IPS-15b (cell line): ENCODE measurements around the gene ZNF653.

Experiments
- H3K27me3 ChIP-seq: one replicate; pipeline ENCODE4 v1.6.1; 2013; ENCODE audit warnings: low read length; ENCODE audit not compliant: control insufficient read depth, insufficient read depth
- H3K36me3 ChIP-seq: one replicate; pipeline ENCODE4 v1.6.1; 2013; ENCODE audit warnings: low read length; ENCODE audit not compliant: control insufficient read depth, insufficient read depth
- H3K4me1 ChIP-seq: one replicate; pipeline ENCODE4 v1.6.1; 2013; ENCODE audit warnings: mild to moderate bottlenecking, low read length; ENCODE audit not compliant: control insufficient read depth, insufficient read depth
- H3K4me3 ChIP-seq: one replicate; pipeline ENCODE4 v1.5.1; 2013; ENCODE audit warnings: low read depth, low read length
- H3K9ac ChIP-seq: one replicate; pipeline ENCODE4 v1.6.1; 2013; ENCODE audit warnings: low read depth, mild to moderate bottlenecking, low read length
- H3K9me3 ChIP-seq: one replicate; pipeline ENCODE4 v1.6.1; 2013; ENCODE audit warnings: mild to moderate bottlenecking, low read length; ENCODE audit not compliant: control insufficient read depth, insufficient read depth

The ZNF653 gene

DNA sequence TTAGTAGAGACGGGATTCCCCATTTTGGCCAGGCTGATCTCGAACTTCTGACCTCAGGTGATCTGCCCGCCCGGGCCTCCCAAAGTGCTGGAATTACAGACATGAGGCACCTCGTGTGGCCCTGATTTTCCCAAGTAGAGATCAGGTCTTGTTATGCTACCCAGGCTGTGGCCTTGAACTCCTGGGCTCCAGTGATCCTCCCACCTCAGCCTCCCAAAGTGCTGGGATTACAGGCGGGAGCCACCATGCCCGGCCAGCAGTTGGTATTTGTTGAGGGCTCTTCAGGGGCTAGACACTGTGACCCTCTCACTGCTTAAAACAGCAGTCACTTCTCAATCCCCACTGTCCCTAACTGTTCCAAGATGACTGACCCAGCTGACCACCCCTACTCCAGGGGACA lies 16.3 kb downstream of the ZNF653 start:
- H3K36me3 ChIP-seq, result peaks cover 6% of the 10 kb centered on the region
- H3K4me3 ChIP-seq, result no peak overlapping the region
- H3K9me3 ChIP-seq, result no peaks in the 10 kb centered on the region
- H3K27me3 ChIP-seq, result no peaks in the 10 kb centered on the region
- no peak overlapping the region for H3K9ac ChIP-seq
- H3K4me1 ChIP-seq, result no peaks in the 10 kb centered on the region

DNA sequence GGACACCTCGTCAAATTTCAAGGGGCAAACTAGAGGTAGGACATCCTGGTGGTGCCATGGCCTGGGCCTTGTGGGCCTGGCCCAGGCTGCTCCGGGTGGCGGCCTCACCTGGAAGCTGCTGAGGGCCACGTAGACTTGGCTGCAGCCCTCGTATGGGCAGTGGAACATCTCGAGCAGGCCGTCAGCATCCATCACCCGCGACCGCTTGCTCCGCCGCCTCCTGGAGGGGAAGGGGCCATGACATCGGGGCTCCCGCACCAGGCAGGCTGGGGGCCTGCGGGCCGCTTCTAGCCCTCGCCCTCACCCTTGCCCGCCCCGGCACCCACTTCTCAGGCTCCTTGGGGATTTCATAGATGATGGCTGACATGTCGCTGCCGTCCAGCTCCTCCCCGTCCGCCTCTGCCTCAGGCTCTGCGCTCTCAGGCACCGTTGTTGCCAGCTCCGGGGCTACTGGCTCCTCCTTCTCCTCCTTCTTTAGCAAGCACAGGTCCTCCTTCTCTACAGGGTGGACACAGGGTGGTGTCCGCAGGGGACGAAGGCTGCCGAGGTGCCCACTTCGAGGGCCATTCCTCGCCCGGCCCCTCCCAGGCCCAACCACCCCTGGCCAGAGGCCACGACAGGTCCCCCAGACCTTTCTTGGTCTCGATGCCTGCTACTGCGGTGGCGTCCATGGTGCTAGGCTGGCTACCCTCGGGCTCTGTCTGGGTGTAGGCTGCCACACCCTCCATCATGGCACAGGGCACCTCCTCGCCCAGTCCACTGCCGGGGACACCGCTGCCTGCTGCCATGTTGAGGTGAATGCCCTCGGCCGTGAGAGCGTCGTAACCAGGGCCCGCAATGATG lies 18.8 kb downstream of the ZNF653 start:
- Histone ChIP-seq H3K36me3 (no peaks in the 10 kb centered on the region), H3K9me3 (no peaks in the 10 kb centered on the region), H3K9ac (no peak overlapping the region), H3K4me1 (no peaks in the 10 kb centered on the region), H3K27me3 (peaks cover 7% of the 10 kb centered on the region), H3K4me3 (no peak overlapping the region)

DNA sequence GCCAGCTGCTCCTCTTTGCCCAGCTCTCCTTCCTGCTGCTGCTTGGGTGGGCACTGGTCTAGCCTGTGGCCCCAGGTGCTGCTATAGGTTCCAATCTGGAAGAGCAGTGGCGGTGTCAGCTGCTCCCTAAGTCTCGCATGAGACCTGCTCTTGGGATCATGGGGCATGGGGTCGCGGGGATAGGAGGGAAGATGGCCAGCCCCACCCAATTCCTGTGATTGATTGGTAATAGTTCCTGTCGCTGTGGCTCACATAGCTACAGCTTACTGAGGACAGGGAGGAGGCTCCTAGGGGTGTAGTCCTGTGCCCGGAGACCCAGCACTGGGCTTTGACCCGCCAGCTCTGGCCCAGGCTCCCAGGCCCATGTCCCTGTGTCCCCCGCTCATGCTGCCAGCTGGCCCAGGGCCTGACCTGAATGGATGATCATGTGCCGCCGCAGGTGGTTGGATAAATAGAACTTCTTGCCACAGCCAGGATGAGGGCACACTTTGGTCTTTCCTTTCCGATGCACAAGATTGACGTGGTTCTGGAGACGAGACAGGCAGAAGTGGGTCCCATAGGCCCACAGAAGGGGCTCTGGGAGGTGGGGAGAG lies 20.3 kb downstream of the ZNF653 start:
- Histone ChIP-seq H3K4me3 (no peak overlapping the region), H3K9ac (no peak overlapping the region), H3K9me3 (no peaks in the 10 kb centered on the region), H3K27me3 (peaks cover 17% of the 10 kb centered on the region), H3K36me3 (no peaks in the 10 kb centered on the region), H3K4me1 (no peaks in the 10 kb centered on the region)

DNA sequence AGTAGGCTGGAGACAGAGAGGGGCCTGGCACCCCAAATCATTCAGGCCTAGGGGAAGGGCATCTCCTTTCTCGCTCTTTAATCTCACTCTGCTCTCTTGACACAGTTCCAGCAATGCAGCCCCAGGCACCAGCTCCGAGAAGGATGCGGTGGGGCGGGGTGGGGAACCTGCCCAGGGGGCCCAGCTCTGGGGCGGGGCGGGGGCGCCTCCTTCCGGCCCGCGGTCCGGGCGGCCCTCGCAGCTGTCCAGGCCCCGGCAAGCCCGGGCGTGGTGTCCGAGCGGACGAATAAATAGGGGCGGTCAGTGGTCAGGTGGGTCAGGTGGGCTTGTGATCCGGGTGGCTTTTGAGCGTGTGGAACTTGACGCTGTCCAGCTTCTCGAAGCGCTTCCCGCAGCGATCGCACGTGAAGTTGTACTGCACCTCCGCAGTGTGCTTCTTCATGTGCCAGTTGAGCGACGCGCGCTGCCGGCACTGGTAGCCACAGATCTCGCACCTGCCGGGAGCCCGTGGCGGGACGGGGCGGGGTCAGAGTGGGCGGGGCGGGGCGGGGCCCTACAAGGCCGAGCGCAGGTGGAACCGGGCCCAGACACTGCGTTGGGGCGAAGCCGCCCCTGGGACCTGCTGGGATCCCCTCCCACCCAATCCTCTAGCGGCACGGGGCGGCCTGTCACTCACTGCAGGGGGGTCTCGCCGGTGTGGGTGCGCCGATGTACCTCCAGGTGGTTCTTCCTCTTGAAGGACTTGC lies 22.1 kb downstream of the ZNF653 start:
- H3K4me1 ChIP-seq, result no peaks in the 10 kb centered on the region
- H3K9me3 ChIP-seq, result no peaks in the 10 kb centered on the region
- peak overlapping the region; percentile 18 for H3K4me3 ChIP-seq
- no peak overlapping the region for H3K9ac ChIP-seq
- H3K36me3 ChIP-seq, result no peaks in the 10 kb centered on the region
- H3K27me3 ChIP-seq, result peaks cover 23% of the 10 kb centered on the region

DNA sequence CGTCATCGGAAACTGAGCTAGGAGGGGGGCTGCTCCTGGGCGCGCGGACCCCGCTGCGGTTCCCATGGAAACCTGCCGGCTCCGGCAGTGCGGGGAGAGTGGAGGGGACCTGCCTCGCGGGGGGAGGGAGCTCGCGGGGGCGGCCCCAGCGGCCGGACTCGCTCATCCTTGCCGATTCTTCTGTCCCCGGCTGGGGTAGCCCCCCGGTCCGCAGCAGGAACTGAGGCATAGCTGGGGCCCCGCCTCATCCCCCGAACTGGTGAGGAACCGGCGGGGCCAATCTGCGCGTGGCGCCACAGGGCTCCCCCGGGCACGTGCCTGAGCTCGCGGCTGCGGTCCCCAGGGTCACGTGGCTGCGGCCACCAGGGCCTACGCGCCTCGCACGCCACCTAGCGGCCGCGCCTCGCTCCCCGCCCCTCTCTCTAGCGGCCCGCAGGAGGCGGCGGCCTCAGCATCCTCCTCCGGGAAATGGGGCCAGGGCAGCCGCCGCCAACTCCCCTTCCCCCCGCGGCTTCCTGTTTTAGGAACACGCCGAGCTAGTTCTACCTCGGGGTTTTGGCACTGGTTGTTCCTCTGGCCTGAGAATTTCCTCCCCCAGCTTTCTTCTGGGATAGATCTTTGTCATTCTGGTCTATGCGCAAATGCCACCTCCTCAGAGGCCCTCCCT lies 23.1 kb downstream of the ZNF653 start:
- Histone ChIP-seq H3K4me3 (peak overlapping the region; percentile 26), H3K27me3 (peaks cover 26% of the 10 kb centered on the region), H3K4me1 (no peaks in the 10 kb centered on the region), H3K36me3 (no peaks in the 10 kb centered on the region), H3K9me3 (no peaks in the 10 kb centered on the region), H3K9ac (no peak overlapping the region)

DNA sequence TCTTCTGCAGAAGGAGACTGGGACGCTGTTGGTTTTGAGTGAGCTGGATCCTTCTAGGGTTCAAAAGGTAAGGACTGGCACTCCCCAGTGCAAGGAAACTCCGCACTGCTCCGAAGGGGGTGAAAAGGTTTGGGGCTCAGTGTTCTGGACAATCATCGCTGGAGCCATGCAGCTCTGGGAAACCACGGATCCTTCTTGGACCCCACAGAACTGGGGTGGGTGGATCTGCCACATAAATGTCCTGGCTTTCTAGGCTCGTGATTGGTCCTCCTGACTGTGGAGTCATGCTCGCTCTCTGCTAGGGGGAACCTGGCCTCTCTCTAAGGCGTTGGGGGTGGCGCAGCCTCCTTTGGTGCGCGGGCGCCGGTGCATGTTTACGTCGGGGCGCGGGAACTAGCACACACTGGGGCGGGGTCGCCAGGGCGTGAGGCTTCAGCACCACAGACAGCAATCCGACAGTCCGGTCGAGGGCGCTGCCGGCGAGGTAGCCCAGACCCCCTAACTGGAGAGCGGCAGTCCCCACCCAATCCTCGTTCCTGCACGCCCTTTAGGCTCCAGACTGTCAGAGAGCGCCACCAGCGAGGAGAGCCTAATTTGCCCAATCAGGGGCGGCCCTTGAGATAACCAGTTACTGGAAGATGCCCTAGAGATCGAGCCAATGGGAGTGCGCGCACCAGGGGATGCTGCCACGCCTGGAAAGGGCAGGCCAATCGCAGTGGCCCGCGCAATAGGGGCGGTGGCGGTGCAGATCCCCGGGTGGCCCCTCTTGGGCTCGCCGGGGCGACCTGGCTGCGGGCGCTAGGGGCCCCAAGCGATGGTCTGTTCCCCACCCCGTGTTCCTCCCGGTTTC lies 23.9 kb downstream of the ZNF653 start:
- Histone ChIP-seq H3K4me1 (no peaks in the 10 kb centered on the region), H3K9me3 (no peaks in the 10 kb centered on the region), H3K4me3 (peak overlapping the region; percentile 37), H3K9ac (no peak overlapping the region), H3K27me3 (peaks cover 26% of the 10 kb centered on the region), H3K36me3 (no peaks in the 10 kb centered on the region)

DNA sequence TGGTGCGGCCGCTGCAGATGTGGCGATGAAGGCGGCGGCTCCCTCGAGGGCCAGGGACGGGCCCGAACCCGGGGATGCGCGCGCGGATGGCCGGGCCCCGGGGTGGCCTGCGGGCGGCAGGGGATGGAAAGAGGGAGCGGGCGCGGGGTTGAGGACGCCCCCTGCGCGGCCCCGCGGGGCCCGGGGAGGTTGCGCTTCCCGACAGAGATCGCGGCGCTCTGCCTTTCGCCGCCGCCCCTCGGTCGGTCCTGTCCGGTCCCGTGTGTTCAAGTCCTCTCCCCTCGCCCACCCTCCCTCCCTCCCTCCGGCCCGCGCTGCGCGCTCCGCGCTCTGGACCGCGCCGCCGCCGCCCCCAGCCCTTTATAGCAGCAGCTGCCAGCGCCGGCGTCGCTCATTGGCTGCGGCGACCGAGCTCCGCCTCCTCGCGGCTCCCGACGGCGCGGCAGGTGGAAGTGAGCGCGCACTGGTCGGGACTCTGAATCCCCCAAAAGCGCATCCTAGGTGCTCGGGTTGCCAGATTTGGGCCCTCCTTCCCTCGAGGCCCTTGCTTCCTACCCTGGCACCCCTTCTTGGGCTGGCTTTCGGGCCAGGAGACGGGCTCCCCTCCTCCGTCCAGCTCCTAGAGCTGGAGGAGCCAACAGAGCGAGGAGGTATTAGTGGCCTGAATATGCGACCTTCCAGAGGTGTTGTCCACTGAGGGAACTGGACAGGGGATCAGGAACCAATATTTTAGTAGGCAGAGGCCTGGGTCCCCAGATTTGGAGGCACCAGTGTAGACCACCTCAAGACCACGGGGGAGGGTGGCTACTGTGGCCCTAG lies 24.7 kb downstream of the ZNF653 start, which contains the start of gene ELAVL3:
TSS of gene ELAVL3 (minus strand) at position 332 of the 819 bp plus-strand sequence. CDS start 438 bp downstream, outside the sequence.
- Histone ChIP-seq H3K4me1 (no peaks in the 10 kb centered on the region), H3K9ac (no peak within 1 kb of the TSS), H3K4me3 (peak within 1 kb of the TSS; percentile 37), H3K36me3 (no peaks in the 10 kb centered on the region), H3K27me3 (peaks cover 26% of the 10 kb centered on the region), H3K9me3 (no peaks in the 10 kb centered on the region)

DNA sequence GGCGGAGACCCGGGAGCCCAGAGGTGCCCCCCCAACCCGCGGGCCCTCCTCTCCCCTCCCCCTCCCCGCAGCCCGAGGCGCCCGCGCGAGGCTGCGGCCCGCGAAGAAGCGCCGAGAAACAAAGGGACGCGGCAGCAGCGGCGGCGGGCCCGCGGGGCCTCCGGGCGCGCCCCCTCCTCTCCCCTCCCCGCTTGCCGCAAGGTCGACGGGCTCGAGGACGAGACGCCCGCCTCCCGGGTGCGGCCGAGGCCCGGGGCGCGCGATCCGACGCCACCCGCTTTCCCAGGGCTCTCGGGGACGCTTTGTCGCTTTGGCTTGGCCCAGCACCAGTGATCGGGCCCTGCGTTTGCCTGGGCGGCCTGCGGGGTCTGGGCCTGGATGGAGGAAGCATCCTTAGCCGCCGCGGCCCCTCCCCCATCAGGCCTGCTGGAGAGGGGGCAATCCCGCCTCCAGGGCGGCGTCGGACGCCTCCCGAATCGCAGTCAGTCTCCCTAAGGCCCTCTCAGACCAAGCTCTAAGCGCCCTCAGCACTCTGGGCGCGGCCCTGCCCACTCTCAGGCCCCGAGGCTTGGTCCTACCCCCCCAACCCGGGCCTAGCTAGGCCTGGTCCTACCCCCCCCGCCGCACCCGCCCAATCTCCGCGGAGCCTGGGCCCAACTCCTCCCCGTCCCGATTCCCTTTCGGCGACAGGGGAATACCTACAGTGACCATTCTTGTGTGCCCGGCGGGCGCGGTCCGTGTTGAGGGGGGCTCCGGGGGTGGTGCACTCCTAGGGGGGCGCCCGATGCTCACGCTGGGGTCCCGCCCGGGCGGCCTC lies 25.5 kb downstream of the ZNF653 start:
- H3K27me3 ChIP-seq, result peaks cover 26% of the 10 kb centered on the region
- no peaks in the 10 kb centered on the region for H3K4me1 ChIP-seq
- H3K36me3 ChIP-seq, result no peaks in the 10 kb centered on the region
- no peaks in the 10 kb centered on the region for H3K9me3 ChIP-seq
- H3K9ac ChIP-seq, result no peak overlapping the region
- H3K4me3 ChIP-seq, result peak overlapping the region; percentile 37

DNA sequence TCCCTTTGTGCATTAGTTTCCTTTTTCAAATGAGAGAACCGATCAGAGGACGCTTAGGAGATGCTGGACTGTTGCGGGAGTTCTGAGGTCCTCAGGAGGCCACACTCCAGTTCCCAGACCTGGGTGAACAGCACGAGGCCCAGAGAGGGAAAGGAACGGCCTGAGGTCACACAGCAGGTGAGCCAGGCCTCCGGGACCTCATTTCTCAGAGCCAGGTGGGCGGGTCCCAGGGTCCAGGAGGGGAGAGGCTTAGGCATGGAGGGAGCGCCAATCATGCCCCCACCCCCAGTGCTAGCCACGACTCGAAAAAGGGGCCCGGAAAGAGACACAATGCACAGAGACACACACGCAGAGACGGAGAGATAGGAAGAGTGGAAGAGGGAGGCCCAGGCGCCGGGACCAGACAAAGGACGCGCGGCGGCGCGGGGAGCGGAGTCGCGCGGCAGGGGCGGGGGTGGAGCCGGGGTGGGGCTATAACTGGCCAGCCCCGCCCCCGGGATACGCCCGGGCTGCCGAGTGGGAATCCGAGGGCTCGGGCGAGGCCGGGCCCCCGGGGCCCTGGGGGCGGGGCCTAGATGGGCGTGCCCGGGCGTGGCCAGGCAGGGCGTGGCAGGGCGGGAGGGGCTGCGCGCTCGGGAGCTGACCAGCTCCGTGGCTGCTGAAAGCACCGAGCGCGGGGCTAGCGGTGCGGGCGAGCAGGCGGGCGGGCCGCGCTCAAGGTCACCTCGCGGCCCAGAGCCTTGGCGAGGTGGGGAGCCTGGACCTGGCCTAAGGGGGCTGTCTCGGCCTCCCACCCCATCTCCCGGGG lies 26.3 kb downstream of the ZNF653 start:
- no peak overlapping the region for H3K9ac ChIP-seq
- peak overlapping the region; percentile 52 for H3K4me3 ChIP-seq
- H3K4me1 ChIP-seq, result no peaks in the 10 kb centered on the region

More for the DNA sequence above, 26.3 kb downstream of the ZNF653 start:
- H3K9me3 ChIP-seq, result no peaks in the 10 kb centered on the region
- H3K27me3 ChIP-seq, result peaks cover 26% of the 10 kb centered on the region
- no peaks in the 10 kb centered on the region for H3K36me3 ChIP-seq
